A673 (cell line): ENCODE results near the gene LRRN4CL. TPM values are rescaled to one million over a fixed set of nuclear protein-coding genes. Genes with fewer than 3 reads are reported as not detected.
"Not testable (repeated sequence)": the region's sequence is repeated elsewhere in the genome, so short reads cannot be mapped to it uniquely, and the experiment has no call there.

Experiments
- BruUV-seq: library from RNA; stranded (reverse); fragments of 400-500 nt; replicated peaks from 2 replicates; lab custom pipeline; 2021; lab: Mats Ljungman, UMichigan
- CTCF ChIA-PET: fragments of 300-600 bp; sonication (Branson Sonifier 250); formaldehyde crosslinking; loops from one replicate; lab custom pipeline; 2022; ENCODE audit warnings: antibody characterized with exemption; lab: Charles Lee
- POLR2A ChIA-PET: fragments of 300-600 bp; sonication (Branson Sonifier 250); formaldehyde crosslinking; loops from one replicate; lab custom pipeline; 2022; ENCODE audit warnings: antibody characterized with exemption; ENCODE audit not compliant: low non-redundant PET; lab: Charles Lee
- DNase-seq: peaks from one replicate; pipeline ENCODE4 v3.0.0-alpha.2; 2015; ENCODE audit warnings: low spot score
- H3K27ac ChIP-seq: fragments of 200-600 bp; sonication (generic); 2 replicates; pipeline ENCODE4 v1.5.1; 2016; ENCODE audit warnings: mixed run types, low read depth, mild to moderate bottlenecking, mixed read lengths, antibody characterized with exemption, low read length; ENCODE audit not compliant: poor library complexity, severe bottlenecking
- H3K27me3 ChIP-seq: fragments of 200-600 bp; sonication (generic); replicated peaks from 2 replicates; pipeline ENCODE4 v1.6.1; 2017; ENCODE audit warnings: mixed run types, low read depth, mild to moderate bottlenecking, mixed read lengths, antibody characterized with exemption, low read length; ENCODE audit not compliant: insufficient read depth, poor library complexity
- H3K36me3 ChIP-seq: fragments of 200-600 bp; sonication (generic); 2 replicates; pipeline ENCODE4 v1.6.1; 2016; ENCODE audit warnings: mixed run types, mild to moderate bottlenecking, mixed read lengths, antibody characterized with exemption, low read length; ENCODE audit not compliant: insufficient read depth, poor library complexity, severe bottlenecking
- H3K4me1 ChIP-seq: fragments of 200-600 bp; sonication (generic); 2 replicates; pipeline ENCODE4 v1.6.1; 2017; ENCODE audit warnings: mixed run types, mild to moderate bottlenecking, mixed read lengths, antibody characterized with exemption, low read length; ENCODE audit not compliant: insufficient read depth, poor library complexity, severe bottlenecking
- H3K4me3 ChIP-seq: fragments of 200-600 bp; sonication (generic); 2 replicates; pipeline ENCODE4 v1.5.1; 2016; ENCODE audit warnings: low read depth, mixed run types, mild to moderate bottlenecking, mixed read lengths, low read length; ENCODE audit not compliant: poor library complexity, severe bottlenecking
- H3K9me3 ChIP-seq: fragments of 200-600 bp; sonication (generic); 2 replicates; pipeline ENCODE4 v1.6.1; 2016; ENCODE audit warnings: mixed run types, low read depth, mild to moderate bottlenecking, mixed read lengths, antibody characterized with exemption, low read length; ENCODE audit not compliant: poor library complexity, severe bottlenecking
- EZH2 ChIP-seq: fragments of 200-600 bp; sonication (generic); IDR thresholded peaks from 2 replicates; pipeline ENCODE4 v1.6.1; 2017; ENCODE audit warnings: borderline replicate concordance, low read depth, mild to moderate bottlenecking, mixed read lengths, antibody characterized with exemption, low read length; ENCODE audit not compliant: poor library complexity, severe bottlenecking
- intact Hi-C: fragments of 100-400 bp; cut with micrococcal nuclease; formaldehyde crosslinking; loops from one replicate; pipeline ENCODE4 v1.10.0; 2022; ENCODE audit not compliant: unreplicated experiment
- total RNA-seq: library from RNA; stranded (reverse); gene quantifications from 2 replicates; pipeline ENCODE4 v1.2.3, GENCODE V29; 2021
- TF ChIP-seq, protein P1 (sequence below): fragments of 300-800, 200-600 bp; sonication (generic); conservative IDR thresholded peaks from 2 replicates; pipeline ENCODE4 v1.5.1; 2017; ENCODE audit warnings: low read depth, mild to moderate bottlenecking, antibody characterized with exemption, low read length, moderate library complexity, mixed read lengths

The LRRN4CL gene
- total RNA-seq, 1 experiment from 2014 or later = 0.37 TPM

DNA sequence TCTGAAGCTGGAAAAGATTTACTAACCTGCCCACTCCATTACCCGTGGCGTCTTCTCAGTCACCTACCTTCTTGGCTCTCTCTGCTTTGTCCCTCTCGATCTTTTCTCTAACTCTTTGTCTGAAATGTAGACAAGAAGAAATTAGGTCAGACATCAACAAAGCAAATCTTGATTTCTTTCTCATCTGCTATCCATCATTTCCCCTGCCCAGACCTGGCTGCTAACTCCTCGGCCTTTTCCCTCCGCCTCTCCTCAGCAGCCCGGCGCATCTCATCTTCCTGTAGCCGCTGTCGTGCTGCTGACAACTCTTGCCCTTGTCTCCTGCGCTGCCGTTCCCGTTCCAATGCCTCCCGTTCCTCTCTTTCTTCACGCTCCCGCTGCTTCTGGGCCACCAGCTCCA, 11.6 kb downstream of the LRRN4CL start:
- DNase-seq = no peak
- intact Hi-C loops = no loop called here
- Histone ChIP-seq H3K4me3 (peak overlapping the region; percentile 85), H3K27ac (peak overlapping the region; percentile 26), H3K4me1 (peaks cover 31% of the 10 kb centered on the region), H3K36me3 (peaks cover 39% of the 10 kb centered on the region), H3K9me3 (no peaks in the 10 kb centered on the region), H3K27me3 (no peaks in the 10 kb centered on the region)
- ChIA-PET CTCF (no interaction called here), POLR2A (interaction anchor here (1.0 kb wide), 1 partner anchor 13 kb away, joined by 4 read pairs; the partner anchor contains the start of genes C11orf98 and CSKMT)
- no TSS peak for BruUV-seq
- no peak for TF ChIP-seq EZH2
- TF ChIP-seq, protein P1, sequence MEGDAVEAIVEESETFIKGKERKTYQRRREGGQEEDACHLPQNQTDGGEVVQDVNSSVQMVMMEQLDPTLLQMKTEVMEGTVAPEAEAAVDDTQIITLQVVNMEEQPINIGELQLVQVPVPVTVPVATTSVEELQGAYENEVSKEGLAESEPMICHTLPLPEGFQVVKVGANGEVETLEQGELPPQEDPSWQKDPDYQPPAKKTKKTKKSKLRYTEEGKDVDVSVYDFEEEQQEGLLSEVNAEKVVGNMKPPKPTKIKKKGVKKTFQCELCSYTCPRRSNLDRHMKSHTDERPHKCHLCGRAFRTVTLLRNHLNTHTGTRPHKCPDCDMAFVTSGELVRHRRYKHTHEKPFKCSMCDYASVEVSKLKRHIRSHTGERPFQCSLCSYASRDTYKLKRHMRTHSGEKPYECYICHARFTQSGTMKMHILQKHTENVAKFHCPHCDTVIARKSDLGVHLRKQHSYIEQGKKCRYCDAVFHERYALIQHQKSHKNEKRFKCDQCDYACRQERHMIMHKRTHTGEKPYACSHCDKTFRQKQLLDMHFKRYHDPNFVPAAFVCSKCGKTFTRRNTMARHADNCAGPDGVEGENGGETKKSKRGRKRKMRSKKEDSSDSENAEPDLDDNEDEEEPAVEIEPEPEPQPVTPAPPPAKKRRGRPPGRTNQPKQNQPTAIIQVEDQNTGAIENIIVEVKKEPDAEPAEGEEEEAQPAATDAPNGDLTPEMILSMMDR = no peak

- POLR2A ChIA-PET = interaction anchor here (1.0 kb wide), 1 partner anchor 12 kb away, joined by 4 read pairs; the partner anchor contains the start of genes C11orf98 and CSKMT
- Histone ChIP-seq H3K36me3 (peaks cover 39% of the 10 kb centered on the region), H3K4me1 (peaks cover 37% of the 10 kb centered on the region), H3K27ac (peak overlapping the region; percentile 26), H3K4me3 (no peak overlapping the region), H3K9me3 (no peaks in the 10 kb centered on the region), H3K27me3 (no peaks in the 10 kb centered on the region)
- CTCF ChIA-PET = interaction anchor here (0.5 kb wide), 1 partner anchor 188 kb away, joined by 5 read pairs; no protein-coding TSS in a partner anchor
- no peak for TF ChIP-seq EZH2
- TF ChIP-seq, protein P1 = no peak
- no peak for DNase-seq
- intact Hi-C loops = no loop called here
- BruUV-seq = no TSS peak
These were observed 12.2 kb downstream of the LRRN4CL start for GRCh38 chr11:62677156-62677555.

DNA sequence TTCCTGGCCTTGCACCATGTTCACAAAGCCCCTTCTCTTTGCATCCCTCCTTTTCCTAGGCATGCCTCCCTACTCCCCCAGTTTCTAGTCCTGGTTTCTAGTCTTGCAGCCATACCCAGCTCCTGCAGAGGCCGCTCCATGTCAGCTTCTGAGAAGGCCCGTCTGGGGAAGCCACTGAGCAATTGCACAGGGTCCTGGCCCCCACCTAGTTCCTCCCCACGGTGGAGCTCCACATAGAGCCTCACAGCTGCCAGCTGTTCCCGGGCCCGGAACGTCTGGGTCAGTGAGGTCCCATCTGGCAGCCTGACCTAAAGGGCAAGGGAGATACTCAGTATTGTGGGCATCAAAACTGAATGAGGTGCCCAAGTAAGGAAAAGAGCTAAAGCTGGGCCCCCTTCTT, 12.6 kb downstream of the LRRN4CL start:
- ChIA-PET POLR2A (interaction anchor here (1.0 kb wide), 1 partner anchor 12 kb away, joined by 4 read pairs; the partner anchor contains the start of genes C11orf98 and CSKMT), CTCF (interaction anchor here (0.5 kb wide), 1 partner anchor 189 kb away, joined by 5 read pairs; no protein-coding TSS in a partner anchor)

GRCh38 chr11:62675415-62675814, 13.9 kb downstream of the LRRN4CL start:
- H3K27me3 ChIP-seq, H3K27ac ChIP-seq, DNase-seq, intact Hi-C loops, H3K9me3 ChIP-seq, BruUV-seq, H3K4me3 ChIP-seq: not testable (repeated sequence)
- POLR2A ChIA-PET = interaction anchor here (0.6 kb wide), 1 partner anchor 122 kb away, joined by 3 read pairs; no protein-coding TSS in a partner anchor
- H3K4me1 ChIP-seq = peaks cover 38% of the 10 kb centered on the region
- H3K36me3 ChIP-seq = peaks cover 39% of the 10 kb centered on the region
- CTCF ChIA-PET = interaction anchor here (0.7 kb wide), 1 partner anchor 112 kb away, joined by 3 read pairs; the partner anchor contains the start of gene TMEM179B

More for the DNA sequence above, 12.6 kb downstream of the LRRN4CL start:
- Histone ChIP-seq H3K4me3 (no peak overlapping the region), H3K27ac (peak overlapping the region; percentile 26), H3K9me3 (no peaks in the 10 kb centered on the region), H3K4me1 (peaks cover 38% of the 10 kb centered on the region), H3K36me3 (peaks cover 39% of the 10 kb centered on the region), H3K27me3 (no peaks in the 10 kb centered on the region)
- intact Hi-C loops = no loop called here
- no TSS peak for BruUV-seq
- no peak for TF ChIP-seq EZH2
- TF ChIP-seq, protein P1 = no peak
- DNase-seq = no peak
